SK-N-SH (cell line): ENCODE measurements around the gene SLC36A3. TPM values are rescaled to one million over a fixed set of nuclear protein-coding genes. Genes with fewer than 3 reads are reported as not detected.
"Not testable (repeated sequence)": the region's sequence is repeated elsewhere in the genome, so short reads cannot be mapped to it uniquely, and the experiment has no call there.

ENCODE experiments used
- CTCF ChIA-PET: fragments of 300-600, 350-600 bp; formaldehyde crosslinking; extraction: SDS; loops from one replicate; lab custom pipeline; 2021; lab: Yijun Ruan, JAX
- POLR2A ChIA-PET: fragments of 350-600 bp; sonication (Branson Sonifier 250); formaldehyde crosslinking; extraction: SDS; loops from one replicate; lab custom pipeline; 2020; ENCODE audit warnings: antibody characterized with exemption, inconsistent platforms; lab: Yijun Ruan, JAX
- DNase-seq: peaks from one replicate; pipeline ENCODE4 v3.0.0; 2012
- H2AFZ ChIP-seq: fragments of 200-600 bp; sonication (generic); 2 replicates; pipeline ENCODE4 v1.8.1; 2016; ENCODE audit warnings: antibody characterized with exemption, mild to moderate bottlenecking, low read depth
- H3F3A ChIP-seq: fragments of 200-600 bp; sonication (generic); replicated peaks from 2 replicates; pipeline ENCODE3; 2016; ENCODE audit warnings: antibody characterized with exemption, mild to moderate bottlenecking; ENCODE audit not compliant: insufficient read depth
- H3K27ac ChIP-seq, 2 experiments: fragments of 200-500 bp in 1 of 2; fragments of 200-600 bp in 1 of 2; sonication (Bioruptor generic) in 1 of 2; sonication (generic), shearing (Covaris generic) in 1 of 2; 2 replicates each; pipeline versions ENCODE4 v1.5.1 to v1.6.1; 2014 to 2016; ENCODE audit warnings: low read depth in 2 of 2, inconsistent platforms in 1 of 2, low read length in 1 of 2, mild to moderate bottlenecking in 1 of 2, mixed read lengths in 1 of 2
- H3K27me3 ChIP-seq: fragments of 200-600 bp; sonication (generic), shearing (Covaris generic); 2 replicates; pipeline ENCODE4 v1.6.1; 2016; ENCODE audit warnings: mixed run types; ENCODE audit not compliant: insufficient read depth
- H3K36me3 ChIP-seq, 2 experiments: fragments of 200-500 bp in 1 of 2; fragments of 200-600 bp in 1 of 2; sonication (Bioruptor generic) in 1 of 2; sonication (generic) in 1 of 2; replicated peaks in 1 of 2; 2 replicates each; pipeline versions ENCODE3 to v1.5.1; 2014 to 2016; ENCODE audit warnings: low read length in 1 of 2, mild to moderate bottlenecking in 1 of 2; ENCODE audit not compliant: insufficient read depth in 2 of 2, control insufficient read depth in 1 of 2
- H3K4me1 ChIP-seq, 2 experiments: fragments of 200-500 bp in 1 of 2; fragments of 200-600 bp in 1 of 2; sonication (Bioruptor generic) in 1 of 2; sonication (generic), shearing (Covaris generic) in 1 of 2; 2 replicates each; pipeline versions ENCODE4 v1.5.1 to v1.6.1; 2014 to 2016; ENCODE audit warnings: low read depth in 1 of 2, low read length in 1 of 2, mixed run types in 1 of 2; ENCODE audit not compliant: insufficient read depth in 2 of 2, control insufficient read depth in 1 of 2
- H3K4me2 ChIP-seq: fragments of 200-600 bp; sonication (generic), shearing (Covaris generic); 2 replicates; pipeline ENCODE4 v1.6.1; 2017; ENCODE audit warnings: mixed run types
- H3K4me3 ChIP-seq, 2 experiments: fragments of 200-500 bp in 1 of 2; fragments of 200-600 bp in 1 of 2; sonication (Bioruptor generic) in 1 of 2; sonication (generic), shearing (Covaris generic) in 1 of 2; 2 replicates each; pipeline versions ENCODE4 v1.5.1 to v1.8.1; 2014 to 2016; ENCODE audit warnings: low read depth in 2 of 2, inconsistent platforms in 1 of 2, low read length in 1 of 2, mild to moderate bottlenecking in 1 of 2, mixed read lengths in 1 of 2, moderate library complexity in 1 of 2
- H3K79me2 ChIP-seq: fragments of 200-600 bp; sonication (generic); 2 replicates; pipeline ENCODE4 v1.8.1; 2017; ENCODE audit warnings: mild to moderate bottlenecking; ENCODE audit not compliant: insufficient read depth
- H3K9ac ChIP-seq: fragments of 200-600 bp; sonication (generic); 2 replicates; pipeline ENCODE4 v1.6.1; 2017; ENCODE audit warnings: mixed run types
- H3K9me2 ChIP-seq: fragments of 200-600 bp; sonication (generic); 2 replicates; pipeline ENCODE4 v1.6.1; 2017; ENCODE audit warnings: mixed run types
- H3K9me3 ChIP-seq: fragments of 200-600 bp; sonication (generic); 2 replicates; pipeline ENCODE4 v1.6.1; 2017; ENCODE audit warnings: mixed run types, mild to moderate bottlenecking, moderate library complexity
- H4K20me1 ChIP-seq: fragments of 200-600 bp; sonication (generic); 2 replicates; pipeline ENCODE4 v1.6.1; 2017; ENCODE audit warnings: mild to moderate bottlenecking, mixed run types; ENCODE audit not compliant: insufficient read depth
- CHD2 ChIP-seq: fragments of 150-350 bp; IDR thresholded peaks from 2 replicates; pipeline ENCODE4 v1.6.1; 2018; ENCODE audit warnings: low read length; ENCODE audit not compliant: partially characterized antibody
- ELF1 ChIP-seq: IDR thresholded peaks from 2 replicates; pipeline ENCODE4 v1.4.0; 2012
- EP300 ChIP-seq, 2 experiments: IDR thresholded peaks; 2 replicates each; pipeline versions ENCODE4 v1.4.0 to v1.6.1; 2012; ENCODE audit warnings: borderline replicate concordance in 1 of 2, low read depth in 1 of 2, low read length in 1 of 2
- FOXJ3 ChIP-seq: sonication (generic); formaldehyde crosslinking; IDR thresholded peaks from 2 replicates; pipeline ENCODE4 v1.5.1; 2020; ENCODE audit warnings: mild to moderate bottlenecking, missing genetic modification reagents
- GATA2 ChIP-seq: sonication (generic); formaldehyde crosslinking; IDR thresholded peaks from 2 replicates; pipeline ENCODE4 v1.5.0; 2020; ENCODE audit warnings: mild to moderate bottlenecking, missing genetic modification reagents
- IRF3 ChIP-seq: fragments of 150-350 bp; IDR thresholded peaks from 2 replicates; pipeline ENCODE4 v1.6.1; 2016; ENCODE audit warnings: mild to moderate bottlenecking, low read depth, low read length
- JUND ChIP-seq: IDR thresholded peaks from 2 replicates; pipeline ENCODE4 v1.4.0; 2012
- MAX ChIP-seq: IDR thresholded peaks from 2 replicates; pipeline ENCODE4 v1.4.0; 2012; ENCODE audit warnings: low read depth
- MEF2A ChIP-seq: IDR thresholded peaks from 2 replicates; pipeline ENCODE4 v1.4.0; 2012; ENCODE audit warnings: low read depth, borderline replicate concordance
- MXI1 ChIP-seq: IDR thresholded peaks from 2 replicates; pipeline ENCODE4 v1.6.1; 2012; ENCODE audit warnings: mild to moderate bottlenecking, low read depth, low read length, improper control_type of control experiment
- POLR2AphosphoS5 ChIP-seq: IDR thresholded peaks from 2 replicates; pipeline ENCODE4 v1.6.1; 2012; ENCODE audit warnings: low read depth, low read length
- RCOR1 ChIP-seq: fragments of 150-350 bp; IDR thresholded peaks from 2 replicates; pipeline ENCODE4 v1.6.1; 2017; ENCODE audit warnings: antibody characterized with exemption, low read length
- RFX5 ChIP-seq: IDR thresholded peaks from 2 replicates; pipeline ENCODE4 v1.6.1; 2012; ENCODE audit warnings: mild to moderate bottlenecking, improper control_type of control experiment, low read length
- SIN3A ChIP-seq: IDR thresholded peaks from 2 replicates; pipeline ENCODE4 v1.6.1; 2012; ENCODE audit warnings: low read depth, mild to moderate bottlenecking, low read length, moderate library complexity, borderline replicate concordance
- TCF12 ChIP-seq: IDR thresholded peaks from 2 replicates; pipeline ENCODE4 v1.4.0; 2012
- TEAD4 ChIP-seq: IDR thresholded peaks from 2 replicates; pipeline ENCODE4 v1.4.0; 2012; ENCODE audit warnings: mild to moderate bottlenecking, borderline replicate concordance; ENCODE audit not compliant: insufficient read depth
- YY1 ChIP-seq: IDR thresholded peaks from 2 replicates; pipeline ENCODE4 v1.4.0; 2012; ENCODE audit warnings: low read depth, mild to moderate bottlenecking
- ZBTB33 ChIP-seq: IDR thresholded peaks from 2 replicates; pipeline ENCODE4 v1.4.0; 2012; ENCODE audit warnings: low read depth, borderline replicate concordance
- WGBS: methylation state at CpG from one replicate; pipeline ENCODE4 v1.1.6; 2017; ENCODE audit warnings: low lambda C conversion rate; 5-methylcytosine and 5-hydroxymethylcytosine counted together
- polyA plus RNA-seq, 3 experiments: library from polyadenylated mRNA; depleted of rRNA; stranded (reverse); fragments of >200 nt; gene quantifications; 2 replicates each; pipeline ENCODE4 v1.2.3, GENCODE V29; 2012

SLC36A3 gene
- polyA plus RNA-seq, 1 of the 3 experiments (the other 2 are of a cell fraction), result not detected

GRCh38 chr5:151240924-151241635 is 62.5 kb downstream of the SLC36A3 start:
- POLR2A ChIA-PET, result interaction anchor here (0.6 kb wide), 2 partner anchors 33 to 209 kb away, joined by 3 read pairs; no protein-coding TSS in a partner anchor
- DNase-seq, result no peak
- TF ChIP-seq CHD2, result no peak
- no peak for TF ChIP-seq IRF3
- TF ChIP-seq GATA2, result no peak
- no peak for TF ChIP-seq MEF2A
- TF ChIP-seq, all 33 proteins: peak for 0
- H3K9me3 ChIP-seq, result no peaks in the 10 kb centered on the region
- no peaks in the 10 kb centered on the region for H3K36me3 ChIP-seq
- no peaks in the 10 kb centered on the region for H4K20me1 ChIP-seq
- no peaks in the 10 kb centered on the region; the same call in 1 of the 2 replicates for H3K27me3 ChIP-seq
- H3K27ac ChIP-seq, result no peak overlapping the region
- 89% methylated on average over 1 of the region's 2 CpGs for WGBS
- H3K4me3 ChIP-seq, result no peak overlapping the region
- H2AFZ ChIP-seq, result no peak overlapping the region
- no peak overlapping the region for H3K4me2 ChIP-seq
- no peaks in the 10 kb centered on the region for H3K4me1 ChIP-seq
- peaks cover 2% of the 10 kb centered on the region for H3F3A ChIP-seq
- H3K79me2 ChIP-seq, result no peaks in the 10 kb centered on the region
- CTCF ChIA-PET, result interaction anchor here (0.7 to 3.1 kb wide), 9 partner anchors 11 to 126 kb away, joined by 3 to 22 read pairs (median 5); partner anchors contain the start of gene ANXA6
- no peak overlapping the region for H3K9ac ChIP-seq
- H3K9me2 ChIP-seq, result no peaks in the 10 kb centered on the region

- H3K27me3 ChIP-seq, H3K79me2 ChIP-seq, H2AFZ ChIP-seq, H3K9me2 ChIP-seq, H3K36me3 ChIP-seq, H4K20me1 ChIP-seq, H3K9ac ChIP-seq, H3K27ac ChIP-seq, H3K4me2 ChIP-seq, POLR2A ChIA-PET, H3K9me3 ChIP-seq, H3K4me3 ChIP-seq, DNase-seq, H3K4me1 ChIP-seq, H3F3A ChIP-seq: not testable (repeated sequence)
- CTCF ChIA-PET, result interaction anchor here (0.6 to 4.1 kb wide), 13 partner anchors 9 to 762 kb away, joined by 3 to 32 read pairs (median 6); partner anchors contain the start of gene CCDC69
- WGBS, result 60% methylated on average over 10 of the region's 10 CpGs
Measured at GRCh38 chr5:151240268-151240835, 63.2 kb downstream of the SLC36A3 start.

- ChIA-PET POLR2A (no interaction called here), CTCF (interaction anchor here (0.6 to 4.1 kb wide), 32 partner anchors 9 to 532 kb away, joined by 3 to 32 read pairs (median 5); partner anchors contain the start of genes CCDC69 and G3BP1)
- Histone ChIP-seq H3K4me1 (no peaks in the 10 kb centered on the region), H3F3A (peaks cover 2% of the 10 kb centered on the region), H4K20me1 (no peaks in the 10 kb centered on the region), H3K79me2 (no peaks in the 10 kb centered on the region), H3K9me3 (no peaks in the 10 kb centered on the region), H3K36me3 (no peaks in the 10 kb centered on the region), H3K4me2 (no peak overlapping the region), H3K27ac (no peak overlapping the region), H3K27me3 (no peaks in the 10 kb centered on the region), H2AFZ (no peak overlapping the region), H3K9ac (no peak overlapping the region), H3K9me2 (no peaks in the 10 kb centered on the region), H3K4me3 (peak overlapping the region in 1 of 2 experiments; percentile 11; a peak in 1 of 4 replicates)
- DNase-seq, result peak; percentile 85
- 28% methylated on average over 15 of the region's 17 CpGs for WGBS
- no peak for TF ChIP-seq MAX
- no peak for TF ChIP-seq SIN3A
- TF ChIP-seq POLR2AphosphoS5, result no peak
- no peak for TF ChIP-seq FOXJ3
- TF ChIP-seq YY1, result no peak
- TF ChIP-seq RFX5, result no peak
- no peak for TF ChIP-seq ELF1
- no peak for TF ChIP-seq RCOR1
- no peak for TF ChIP-seq EP300 (IDR thresholded peaks at IDR 0.05; ENCODE audit: borderline replicate concordance in 1 of 2, low read depth in 1 of 2, low read length in 1 of 2)
- no peak for TF ChIP-seq MXI1
- TF ChIP-seq ZBTB33, result no peak
- TF ChIP-seq JUND, result no peak
- TF ChIP-seq TCF12, result 0 out of 2 replicates have a peak, but pooled peaks have one; percentile 21
- TF ChIP-seq GATA2, result no peak
- TF ChIP-seq TEAD4, result no peak
Measured at GRCh38 chr5:151239237-151239861, 64.2 kb downstream of the SLC36A3 start.
